Myocyte (in vitro differentiated cells): Measurements from ENCODE around the gene TCAP. TPM values are rescaled to one million over a fixed set of nuclear protein-coding genes. Genes with fewer than 3 reads are reported as not detected.
"Not testable (repeated sequence)": the region's sequence is repeated elsewhere in the genome, so short reads cannot be mapped to it uniquely, and the experiment has no call there.

Experiments used
- DNase-seq: peaks from one replicate; pipeline ENCODE4 v3.0.0-alpha.2; 2012; ENCODE audit warnings: low read depth
- total RNA-seq: library from RNA; depleted of rRNA; stranded (reverse); fragments of >200 nt; gene quantifications from 2 replicates; pipeline ENCODE4 v1.2.3, GENCODE V29; 2014

Gene TCAP
- total RNA-seq, 1 donor from 2014 or later, result 23.1 TPM

- no peak for DNase-seq
These were observed 13.4 kb downstream of the TCAP start for GRCh38 chr17:39678340-39679116.

- no peak for DNase-seq
These were observed 14.5 kb downstream of the TCAP start for GRCh38 chr17:39679521-39680192.

- no peak for DNase-seq
These were observed 18.3 kb downstream of the TCAP start for GRCh38 chr17:39683295-39683939.

DNA sequence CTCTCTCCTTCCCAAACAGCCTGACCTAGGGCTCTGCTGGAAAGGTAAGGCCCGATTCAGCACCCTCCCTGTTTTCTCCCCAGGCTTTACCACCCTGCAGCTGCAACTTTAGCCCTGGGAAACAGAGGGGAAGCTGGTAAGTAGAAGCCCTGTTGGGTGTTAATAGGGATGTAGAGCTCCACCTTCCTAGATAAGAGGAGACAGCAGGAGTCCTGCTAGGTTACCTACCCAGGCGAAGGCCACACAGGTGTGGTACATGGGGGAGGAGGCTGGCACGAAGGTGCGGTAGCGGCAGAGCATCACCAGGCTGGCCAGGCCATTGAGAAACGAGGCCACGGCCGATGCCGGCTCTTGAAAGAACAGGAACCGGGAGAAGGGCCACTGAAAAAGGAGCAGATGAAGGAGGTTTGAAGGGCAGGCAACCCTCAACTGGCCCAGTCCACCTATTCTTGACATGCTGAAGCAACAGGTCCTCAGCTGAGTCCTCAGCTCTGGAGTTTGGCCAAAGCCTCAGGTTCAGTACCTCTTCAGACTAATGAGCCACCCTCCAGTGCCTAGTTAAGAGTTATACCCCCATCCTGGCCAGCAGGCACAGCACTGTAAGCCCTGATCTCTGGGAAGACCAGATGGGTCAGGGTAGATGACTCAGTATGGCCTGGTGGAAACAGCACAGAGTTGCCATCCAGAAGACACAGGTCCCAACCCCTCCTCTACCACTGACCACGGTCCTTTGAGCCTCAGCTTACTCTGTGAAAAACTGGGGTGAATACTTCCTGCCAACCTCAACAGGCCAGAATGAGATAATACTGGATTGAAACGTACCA, 19.4 kb downstream of the TCAP start:
- no peak for DNase-seq

DNA sequence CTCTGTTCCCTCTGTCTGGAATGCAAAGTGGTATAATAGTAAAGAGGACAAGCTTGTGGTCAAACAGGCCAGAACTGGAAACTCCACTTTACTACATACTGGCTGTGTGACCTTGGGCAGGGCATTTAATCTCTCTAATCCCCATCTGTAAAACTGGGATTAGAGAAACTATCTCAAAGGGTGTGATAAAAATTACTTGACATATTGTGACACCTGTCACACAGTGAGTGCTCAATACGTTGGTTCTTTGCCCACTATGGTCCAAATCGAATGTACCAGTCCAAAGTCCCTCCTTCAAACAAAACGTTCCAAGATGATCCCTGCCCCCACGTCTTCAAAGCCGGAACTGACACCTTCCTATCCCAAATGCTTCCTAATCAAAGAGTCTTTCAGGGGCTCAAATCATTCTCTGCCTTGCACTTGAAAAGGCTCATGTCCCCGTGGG, 22.0 kb downstream of the TCAP start:
- DNase-seq, result no peak

DNA sequence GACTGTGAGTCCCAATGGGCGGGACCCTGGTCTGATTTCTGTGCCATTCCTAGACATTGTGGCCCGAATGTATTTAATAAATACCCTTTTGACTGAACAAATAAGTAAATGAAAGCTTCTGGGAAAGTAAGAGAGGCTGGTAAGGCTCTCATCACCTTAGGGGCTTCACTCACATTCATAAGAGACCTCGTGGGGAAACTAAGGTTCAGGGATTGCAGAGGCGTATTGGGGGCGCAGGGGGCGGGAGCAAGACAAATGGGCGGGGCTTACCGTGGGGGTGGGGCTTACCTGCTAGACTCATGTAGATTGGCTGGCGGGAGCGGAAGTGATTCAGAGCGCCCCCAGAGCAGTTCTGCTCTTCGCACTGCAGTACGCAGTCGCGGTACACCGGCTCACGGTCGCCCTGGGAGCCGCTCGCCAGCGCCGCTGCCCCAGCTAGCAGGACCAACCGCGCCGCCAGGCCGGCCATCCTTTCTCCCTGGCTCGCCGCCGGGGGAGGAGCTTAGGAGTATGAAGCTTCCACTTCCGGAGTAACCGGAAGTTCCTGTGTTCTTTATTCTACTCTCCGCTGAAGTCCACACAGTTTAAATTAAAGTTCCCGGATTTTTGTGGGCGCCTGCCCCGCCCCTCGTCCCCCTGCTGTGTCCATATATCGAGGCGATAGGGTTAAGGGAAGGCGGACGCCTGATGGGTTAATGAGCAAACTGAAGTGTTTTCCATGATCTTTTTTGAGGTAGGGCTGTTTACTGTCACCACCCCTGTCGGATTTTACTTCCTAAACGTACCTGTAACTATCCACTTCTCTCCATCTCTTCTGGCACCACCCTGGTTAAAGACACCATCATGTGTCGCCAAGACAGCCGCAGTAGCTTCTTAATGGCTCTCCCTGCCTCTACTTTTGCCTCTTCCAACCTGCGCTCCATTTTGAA, 22.7 kb downstream of the TCAP start, which contains the start of gene PGAP3:
Gene PGAP3 (minus strand): TSS at position 512 of the 929 bp plus-strand sequence. CDS start 43 bp downstream, at position 469.
- DNase-seq, result peak; percentile 92

DNA sequence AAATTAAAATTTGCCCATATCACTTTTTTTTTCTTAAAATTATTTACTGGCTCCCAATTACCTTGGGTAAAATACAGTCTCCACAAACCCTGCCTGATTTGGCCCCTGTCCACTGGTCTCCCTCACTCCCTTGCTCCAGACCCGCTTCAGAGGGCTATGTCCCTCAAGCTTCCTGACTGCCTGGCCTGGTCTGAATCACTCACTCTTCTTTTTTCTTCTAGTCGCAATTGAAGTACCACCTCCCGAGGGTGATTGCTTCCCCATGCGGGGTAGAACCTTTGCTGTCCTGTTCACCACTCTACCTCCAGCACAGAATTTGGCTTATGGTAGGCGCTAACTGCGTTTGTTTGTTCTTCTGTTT, 23.3 kb downstream of the TCAP start:
- DNase-seq, result no peak

- DNase-seq, result no peak
These were observed 23.8 kb downstream of the TCAP start for GRCh38 chr17:39688945-39689344.

DNA sequence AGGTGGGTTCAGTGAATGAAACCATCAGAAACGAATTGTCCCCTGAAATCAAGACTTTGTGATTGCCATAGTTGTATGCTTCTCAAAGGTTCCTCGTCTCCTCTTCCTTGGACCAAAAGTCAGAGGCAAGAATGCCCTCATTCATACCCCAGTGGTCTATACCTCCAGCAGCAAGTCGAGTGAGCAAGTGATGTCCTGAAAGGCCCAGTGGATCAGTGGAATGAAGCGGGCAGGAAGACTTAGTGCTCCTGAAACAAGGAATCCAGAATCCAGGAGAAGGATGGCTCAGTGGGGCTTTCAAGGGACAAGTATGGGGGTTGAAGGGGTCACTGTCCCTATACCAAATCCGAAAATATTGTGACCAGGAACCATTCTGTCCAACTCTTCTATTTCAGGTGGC, 29.4 kb downstream of the TCAP start:
- DNase-seq, result no peak

DNA sequence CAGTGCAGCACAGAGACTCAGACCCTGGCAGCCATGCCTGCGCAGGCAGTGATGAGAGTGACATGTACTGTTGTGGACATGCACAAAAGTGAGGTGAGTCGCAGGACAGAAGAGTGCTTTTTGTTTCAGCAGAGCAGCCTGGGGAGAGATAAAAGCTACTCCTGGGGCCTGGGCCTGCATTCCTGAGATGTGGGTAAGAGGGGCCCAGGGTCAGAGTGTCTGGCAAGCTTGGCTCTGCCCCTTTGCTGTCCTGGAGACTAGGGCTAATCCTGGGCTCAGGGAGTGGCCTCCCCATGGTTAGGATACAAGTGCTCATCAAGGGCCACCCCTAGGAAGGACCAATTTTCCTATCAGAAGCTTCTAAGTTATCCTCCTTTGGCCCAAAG, 29.9 kb downstream of the TCAP start:
- DNase-seq, result no peak

- no peak for DNase-seq
These were observed 31.6 kb downstream of the TCAP start for GRCh38 chr17:39696731-39697130.

DNA sequence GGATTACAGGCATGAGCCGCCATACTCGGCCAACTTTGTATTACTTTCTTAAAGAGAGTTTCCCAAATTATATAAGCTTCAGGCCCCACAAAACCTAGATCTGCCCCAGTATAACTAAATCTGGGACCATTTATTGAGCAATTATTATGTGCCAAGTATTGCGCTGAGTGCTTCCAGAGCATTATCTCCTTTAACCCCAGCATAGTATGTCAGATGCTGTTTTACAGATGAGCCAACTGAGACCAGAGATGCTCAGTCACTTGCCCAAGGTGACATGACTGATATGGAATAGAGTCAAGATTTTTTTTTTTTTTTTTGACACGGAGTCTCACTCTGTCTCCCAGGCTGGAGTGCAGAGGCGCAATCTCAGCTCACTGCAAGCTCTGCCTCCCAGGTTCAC, 32.8 kb downstream of the TCAP start:
- no peak for DNase-seq

DNA sequence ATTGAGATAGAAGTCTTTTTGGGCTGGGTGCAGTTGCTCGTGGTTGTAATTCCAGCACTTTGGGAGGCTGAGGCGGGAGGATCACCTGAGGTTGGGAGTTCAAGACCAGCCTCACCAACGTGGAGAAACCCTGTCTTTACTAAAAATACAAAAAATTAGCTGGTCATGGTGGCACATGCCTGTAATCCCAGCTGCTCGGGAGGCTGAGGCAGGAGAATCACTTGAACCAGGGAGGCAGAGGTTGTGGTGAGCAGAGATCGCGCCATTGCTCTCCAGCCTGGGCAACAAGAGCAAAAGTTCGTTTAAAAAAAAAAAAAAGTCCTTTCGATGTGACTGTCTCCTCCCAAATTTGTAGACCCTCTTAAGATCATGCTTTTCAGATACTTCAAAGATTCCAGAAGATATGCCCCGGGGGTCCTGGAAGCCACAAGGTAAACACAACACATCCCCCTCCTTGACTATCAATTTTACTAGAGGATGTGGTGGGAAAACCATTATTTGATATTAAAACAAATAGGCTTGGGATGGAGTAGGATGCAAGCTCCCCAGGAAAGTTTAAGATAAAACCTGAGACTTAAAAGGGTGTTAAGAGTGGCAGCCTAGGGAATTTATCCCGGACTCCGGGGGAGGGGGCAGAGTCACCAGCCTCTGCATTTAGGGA, 34.1 kb downstream of the TCAP start:
- not testable (repeated sequence) for DNase-seq

DNA sequence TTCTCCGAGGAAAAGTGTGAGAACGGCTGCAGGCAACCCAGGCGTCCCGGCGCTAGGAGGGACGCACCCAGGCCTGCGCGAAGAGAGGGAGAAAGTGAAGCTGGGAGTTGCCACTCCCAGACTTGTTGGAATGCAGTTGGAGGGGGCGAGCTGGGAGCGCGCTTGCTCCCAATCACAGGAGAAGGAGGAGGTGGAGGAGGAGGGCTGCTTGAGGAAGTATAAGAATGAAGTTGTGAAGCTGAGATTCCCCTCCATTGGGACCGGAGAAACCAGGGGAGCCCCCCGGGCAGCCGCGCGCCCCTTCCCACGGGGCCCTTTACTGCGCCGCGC, 34.6 kb downstream of the TCAP start, which contains the start of gene ERBB2:
Gene ERBB2 (plus strand): TSS at position 247 of the 330 bp plus-strand sequence. CDS start 175 bp downstream, outside the sequence.
- DNase-seq, result peak; percentile 85

- peak; percentile 43 for DNase-seq
These were observed 35.2 kb downstream of the TCAP start for GRCh38 chr17:39700148-39700987.

GRCh38 chr17:39701012-39701783, 36.0 kb downstream of the TCAP start:
- no peak for DNase-seq

GRCh38 chr17:39701784-39702422, 36.8 kb downstream of the TCAP start:
- DNase-seq, result no peak
